ENCODE measurements around the gene LCE7A.

Gene LCE7A

DNA sequence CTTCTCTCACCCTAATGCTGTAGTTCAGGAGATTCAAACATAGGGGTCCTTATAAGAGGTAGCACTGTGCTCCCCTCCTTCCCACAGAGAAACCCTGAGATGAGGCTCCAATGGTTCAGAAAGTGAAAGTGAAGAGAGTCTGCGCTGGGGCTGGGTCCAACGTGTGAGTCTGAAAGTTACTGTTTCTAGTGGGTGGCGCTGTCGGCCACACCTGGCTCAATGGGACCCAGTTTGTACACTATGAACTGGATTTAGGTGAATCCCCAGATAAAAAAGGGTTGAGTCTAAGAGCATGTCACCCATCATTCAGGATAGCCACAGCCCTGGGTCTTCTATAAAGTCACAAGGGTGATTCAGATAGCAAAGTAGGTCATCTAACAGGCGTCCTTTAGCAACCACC, 21.1 kb downstream of the LCE7A start:
- DNase-seq: no peak

- no peak for DNase-seq
Observed at GRCh38 chr1:152884085-152884484, 24.3 kb downstream of the LCE7A start.

DNA sequence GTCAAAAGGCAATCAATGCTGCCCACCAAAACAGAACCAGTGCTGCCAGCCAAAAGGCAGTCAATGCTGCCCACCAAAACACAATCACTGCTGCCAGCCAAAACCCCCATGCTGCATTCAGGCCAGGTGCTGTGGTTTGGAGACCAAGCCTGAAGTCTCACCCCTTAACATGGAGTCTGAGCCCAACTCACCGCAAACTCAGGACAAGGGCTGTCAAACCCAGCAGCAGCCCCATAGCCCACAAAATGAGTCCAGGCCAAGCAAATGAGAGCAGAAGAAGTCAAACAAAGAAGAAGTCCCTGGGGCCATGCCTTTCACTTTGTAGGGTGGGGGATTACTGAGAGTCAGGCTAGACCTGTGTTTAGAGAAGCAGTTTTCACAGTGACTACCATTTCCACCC, 24.7 kb downstream of the LCE7A start:
- DNase-seq: no peak

GRCh38 chr1:152884966-152885624, 25.3 kb downstream of the LCE7A start:
- no peak for DNase-seq

GRCh38 chr1:152886085-152886484, 26.3 kb downstream of the LCE7A start:
- no peak for DNase-seq

- no peak for DNase-seq
Observed at GRCh38 chr1:152886758-152887409, 27.1 kb downstream of the LCE7A start.

- DNase-seq: no peak
Observed at GRCh38 chr1:152888126-152888525, 28.3 kb downstream of the LCE7A start.

DNA sequence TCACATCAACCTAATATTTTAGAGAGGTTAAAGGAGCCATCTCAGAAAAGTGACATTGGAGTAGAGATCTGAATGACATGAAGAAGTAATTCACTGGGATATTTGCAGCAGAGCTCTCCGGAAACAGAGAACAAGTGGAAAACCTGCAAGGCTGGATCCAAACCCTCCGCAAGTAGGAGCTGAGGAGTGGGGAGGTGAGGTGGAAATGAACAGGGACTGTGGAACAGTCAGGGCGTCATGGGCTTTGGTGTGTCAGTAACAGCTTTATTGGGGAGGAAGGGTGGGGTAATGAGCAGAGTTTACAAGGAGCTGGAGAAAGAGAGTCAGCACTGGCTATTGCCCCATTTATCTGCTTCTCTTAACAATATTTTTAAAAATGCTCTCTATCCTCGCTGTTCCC, 39.2 kb downstream of the LCE7A start:
- no peak for DNase-seq

DNA sequence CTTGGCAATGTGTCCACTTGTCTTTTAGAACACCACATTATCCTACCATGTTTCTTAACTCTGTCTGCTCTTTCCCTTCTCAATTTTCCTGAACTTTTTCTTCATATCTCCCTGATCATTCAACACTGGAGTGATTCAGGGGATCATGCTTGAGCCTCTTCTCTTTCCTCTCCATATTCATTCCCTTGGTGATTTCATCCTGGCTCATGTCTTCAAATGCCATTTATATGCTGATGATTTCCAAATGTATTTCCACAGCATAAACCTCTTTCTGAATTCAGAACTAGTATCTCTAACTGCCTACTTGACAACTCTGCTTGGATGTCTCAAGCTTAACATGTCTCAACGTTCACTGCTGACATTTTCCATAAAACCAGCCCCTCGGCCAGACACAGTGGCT, 40.1 kb downstream of the LCE7A start:
- DNase-seq: no peak

DNA sequence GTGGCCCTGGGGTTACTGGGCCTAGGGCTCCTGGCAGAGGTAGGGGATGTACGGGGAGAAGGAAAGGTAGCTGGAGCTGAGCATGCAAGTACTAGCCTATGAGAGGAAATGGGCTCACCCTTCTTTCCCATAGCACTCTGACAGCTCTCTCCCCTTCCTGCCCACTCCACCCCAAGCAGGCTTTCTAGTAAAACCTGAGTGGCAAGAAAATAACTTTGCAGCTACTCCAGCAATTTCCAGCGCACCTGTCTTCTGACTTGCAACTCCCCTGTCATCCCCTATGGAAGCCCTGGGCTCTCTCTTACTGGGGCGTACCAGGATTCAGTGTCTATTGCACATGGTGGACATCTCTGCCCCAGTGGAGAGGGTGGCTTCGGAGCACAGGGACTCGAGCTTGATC, 41.8 kb downstream of the LCE7A start:
- no peak for DNase-seq

GRCh38 chr1:152902636-152903035, 42.8 kb downstream of the LCE7A start:
- DNase-seq: no peak

DNA sequence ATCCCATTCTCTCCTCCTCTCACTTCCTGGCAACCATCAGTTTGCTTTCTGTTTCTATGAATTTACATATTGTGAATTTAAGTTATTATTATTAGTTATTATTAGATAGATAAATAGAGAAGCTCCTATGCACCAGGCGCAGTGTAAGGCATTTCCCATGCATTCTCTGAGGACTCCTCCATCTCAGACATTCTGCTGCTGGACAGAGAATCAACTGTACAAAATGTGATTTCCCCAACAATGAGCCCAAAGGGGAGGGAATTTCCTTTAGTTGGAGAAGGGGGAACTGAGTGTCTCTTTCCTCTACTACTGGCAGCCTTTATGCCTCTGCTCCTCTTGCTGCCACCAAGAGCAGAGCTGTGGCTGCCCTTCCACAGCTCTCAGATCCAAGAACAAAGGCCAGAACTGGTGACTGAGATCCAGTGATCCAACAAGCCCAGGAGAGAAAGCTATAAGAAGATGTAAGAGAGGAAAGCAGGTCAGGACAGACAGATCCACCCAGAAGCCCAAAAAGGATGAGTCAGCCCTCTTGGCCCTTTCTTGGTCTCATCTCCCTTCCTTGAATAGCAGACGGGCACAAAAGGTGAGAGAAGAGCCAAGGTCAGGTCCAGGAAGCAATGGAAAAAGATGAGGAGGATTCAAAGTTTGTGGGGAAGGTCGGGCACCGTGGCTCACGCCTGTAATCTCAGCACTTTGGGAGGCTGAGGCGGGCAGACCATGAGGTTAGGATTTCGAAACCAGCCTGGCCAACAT, 45.1 kb downstream of the LCE7A start:
- DNase-seq: no peak

DNA sequence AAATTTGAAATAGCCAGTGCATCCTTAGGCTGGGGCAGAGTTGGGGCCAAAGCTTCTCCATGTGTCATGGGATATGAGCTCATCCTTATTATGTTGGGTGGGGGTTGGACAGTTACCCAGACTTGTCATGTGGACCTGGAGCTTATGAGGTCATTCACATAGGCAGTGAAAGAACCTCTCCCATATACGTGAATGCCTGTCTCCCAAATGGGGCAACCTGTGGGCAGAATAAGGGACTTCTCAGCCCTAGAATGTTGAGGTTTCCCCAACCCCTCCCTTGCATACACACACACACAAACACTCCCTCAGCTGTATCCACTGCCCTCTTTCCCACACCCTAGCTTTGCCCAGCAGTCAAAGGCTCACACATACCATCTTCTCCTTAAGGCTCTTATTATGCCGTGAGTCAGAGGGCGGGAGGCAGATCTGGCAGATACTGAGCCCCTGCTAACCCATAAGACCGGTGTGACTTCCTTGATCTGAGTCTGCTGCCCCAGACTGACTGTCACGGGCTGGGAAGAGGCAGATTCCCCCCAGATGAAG, 46.3 kb downstream of the LCE7A start:
- no peak for DNase-seq

DNA sequence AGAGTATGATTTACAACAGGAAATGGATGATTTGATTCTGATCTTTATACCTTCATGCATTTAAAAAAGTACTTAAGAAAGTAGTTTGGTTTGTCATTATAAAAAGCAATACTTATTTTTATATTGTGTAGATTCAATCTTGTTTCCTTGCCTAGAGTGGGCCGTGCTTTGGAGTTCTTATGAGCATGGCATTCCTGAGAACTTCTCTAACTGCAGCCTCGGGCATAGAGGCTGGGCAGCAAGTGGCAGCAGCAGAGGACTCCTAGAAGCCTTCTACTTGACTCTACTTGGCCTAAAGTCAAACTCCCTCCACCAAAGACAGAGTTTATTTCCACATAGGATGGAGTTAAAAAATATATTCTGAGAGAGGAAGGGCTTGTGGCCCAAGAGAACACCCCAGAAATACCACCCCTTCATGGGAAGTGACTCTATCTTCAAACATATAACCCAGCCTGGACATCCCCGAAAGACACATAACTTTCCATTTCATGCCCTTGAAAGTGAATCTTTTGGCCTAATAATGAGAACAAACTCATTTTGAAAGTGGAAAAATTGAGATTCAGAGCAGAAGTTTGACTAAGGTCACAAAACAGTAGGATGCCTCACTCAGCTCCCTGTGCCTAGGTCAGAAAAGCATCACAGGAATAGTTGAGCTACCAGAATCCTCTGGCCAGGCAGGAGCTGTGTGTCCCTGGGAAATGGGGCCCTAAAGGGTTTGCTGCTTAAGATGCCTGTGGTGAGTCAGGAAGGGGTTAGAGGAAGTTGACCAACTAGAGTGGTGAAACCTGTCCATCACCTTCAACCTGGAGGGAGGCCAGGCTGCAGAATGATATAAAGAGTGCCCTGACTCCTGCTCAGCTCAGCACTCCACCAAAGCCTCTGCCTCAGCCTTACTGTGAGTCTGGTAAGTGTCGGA, 48.1 kb downstream of the LCE7A start, which contains the start of gene IVL:
Gene IVL, plus strand, starts transcription at position 861 of the 916 bp plus-strand sequence. CDS start 1,252 bp downstream, outside the sequence.
- DNase-seq: no peak

DNA sequence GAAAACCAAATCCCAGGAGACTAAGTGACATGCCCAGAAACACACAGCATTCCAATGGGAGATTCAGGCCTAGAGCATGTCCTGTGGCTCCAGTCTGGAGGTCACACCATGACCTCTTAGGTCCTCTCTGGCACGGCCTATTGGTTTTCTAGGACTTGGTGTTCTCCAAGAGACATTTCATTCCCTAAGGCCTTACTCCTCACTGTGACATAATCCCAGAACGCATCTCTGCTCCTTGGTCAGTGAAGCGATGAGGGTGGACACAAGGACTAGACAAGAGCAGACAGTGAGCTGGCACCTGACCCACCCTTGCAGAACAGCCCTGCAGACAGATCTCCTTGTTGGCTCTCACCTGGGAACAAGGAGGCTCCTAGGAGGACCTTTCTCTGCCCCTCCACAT, 49.4 kb downstream of the LCE7A start:
- DNase-seq: no peak

All from activated T-cell treated with anti-CD3 and anti-CD28 coated beads for 4 hours (primary cell).